Measurements from ENCODE around the gene MEF2B.

Gene MEF2B

DNA sequence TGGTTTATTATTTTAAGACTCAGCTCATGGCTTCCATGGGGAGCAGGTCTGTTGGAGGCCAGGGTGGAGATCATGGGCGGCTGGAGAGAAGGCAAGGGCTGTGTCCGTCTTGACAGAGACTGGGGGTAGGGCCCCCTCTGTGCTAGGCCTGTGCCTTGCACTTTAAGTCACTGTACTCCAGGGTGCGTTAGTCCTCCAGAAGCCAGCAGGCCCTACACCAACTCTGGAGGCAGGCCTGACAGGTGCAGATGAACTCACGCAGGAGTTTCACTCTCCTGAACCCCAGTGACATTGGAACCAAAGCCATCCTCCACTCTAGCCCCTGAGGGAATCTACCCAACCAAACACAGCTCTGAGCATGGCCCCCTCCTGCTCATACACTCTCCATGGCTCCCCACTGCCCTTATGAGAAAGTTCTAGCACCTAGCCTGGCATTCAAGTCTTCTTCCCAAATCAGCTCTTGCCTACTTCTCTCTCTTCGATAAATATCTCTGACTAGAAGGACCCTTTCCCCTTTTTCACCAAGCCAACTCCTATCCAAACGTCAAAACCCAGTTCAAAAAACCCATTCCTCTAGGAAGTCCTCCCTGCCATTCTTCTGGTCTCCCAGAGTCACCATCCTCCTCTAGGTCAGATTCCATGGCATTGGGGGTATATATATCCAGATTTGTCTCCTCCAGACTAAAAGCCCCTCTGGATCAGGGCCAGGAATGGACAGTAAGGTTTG, 15.1 kb downstream of the MEF2B start:
- peak overlapping the region; percentile 78 for H3K9ac ChIP-seq (ENCODE audit: low read length)
- no peaks in the 10 kb centered on the region for H3K27me3 ChIP-seq (ENCODE audit: insufficient read depth, low read length)
- 0 out of 2 replicates have a peak, but pooled peaks cover 4% of the 10 kb centered on the region for H3K79me2 ChIP-seq (ENCODE audit: insufficient read depth, low read length)
- H3K4me2 ChIP-seq (ENCODE audit: low read length), result peak overlapping the region; percentile 70
- peak overlapping the region; percentile 35 for H3K4me3 ChIP-seq (ENCODE audit: low read depth, low read length, poor library complexity, severe bottlenecking)
- no peak overlapping the region for H2AFZ ChIP-seq (ENCODE audit: low read length)
- no peaks in the 10 kb centered on the region for H3K9me3 ChIP-seq (ENCODE audit: low read length)
- peaks cover 12% of the 10 kb centered on the region; the same call in 1 of the 2 replicates for H3K36me3 ChIP-seq (ENCODE audit: insufficient read depth, low read length)
- peaks cover 81% of the 10 kb centered on the region for H3K4me1 ChIP-seq (ENCODE audit: insufficient read depth, low read length, severe bottlenecking)
- H3K27ac ChIP-seq (ENCODE audit: low read depth, low read length, poor library complexity, severe bottlenecking), result peak overlapping the region; percentile 97
- H4K20me1 ChIP-seq (ENCODE audit: insufficient read depth, low read length), result no peaks in the 10 kb centered on the region
- TF ChIP-seq EZH2 (IDR thresholded peaks at IDR 0.05; ENCODE audit: borderline replicate concordance, low read length), result no peak
- TF ChIP-seq, protein P1, sequence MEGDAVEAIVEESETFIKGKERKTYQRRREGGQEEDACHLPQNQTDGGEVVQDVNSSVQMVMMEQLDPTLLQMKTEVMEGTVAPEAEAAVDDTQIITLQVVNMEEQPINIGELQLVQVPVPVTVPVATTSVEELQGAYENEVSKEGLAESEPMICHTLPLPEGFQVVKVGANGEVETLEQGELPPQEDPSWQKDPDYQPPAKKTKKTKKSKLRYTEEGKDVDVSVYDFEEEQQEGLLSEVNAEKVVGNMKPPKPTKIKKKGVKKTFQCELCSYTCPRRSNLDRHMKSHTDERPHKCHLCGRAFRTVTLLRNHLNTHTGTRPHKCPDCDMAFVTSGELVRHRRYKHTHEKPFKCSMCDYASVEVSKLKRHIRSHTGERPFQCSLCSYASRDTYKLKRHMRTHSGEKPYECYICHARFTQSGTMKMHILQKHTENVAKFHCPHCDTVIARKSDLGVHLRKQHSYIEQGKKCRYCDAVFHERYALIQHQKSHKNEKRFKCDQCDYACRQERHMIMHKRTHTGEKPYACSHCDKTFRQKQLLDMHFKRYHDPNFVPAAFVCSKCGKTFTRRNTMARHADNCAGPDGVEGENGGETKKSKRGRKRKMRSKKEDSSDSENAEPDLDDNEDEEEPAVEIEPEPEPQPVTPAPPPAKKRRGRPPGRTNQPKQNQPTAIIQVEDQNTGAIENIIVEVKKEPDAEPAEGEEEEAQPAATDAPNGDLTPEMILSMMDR (IDR thresholded peaks at IDR 0.05; ENCODE audit: low read length), result peak; percentile 41; the same call in 1 of the 2 replicates
- no peaks in the 10 kb centered on the region for H3K9me2 ChIP-seq (ENCODE audit: low read depth, low read length)
- H3F3A ChIP-seq (ENCODE audit: insufficient read depth, low read length), result no peaks in the 10 kb centered on the region; the same call in 1 of the 2 replicates

DNA sequence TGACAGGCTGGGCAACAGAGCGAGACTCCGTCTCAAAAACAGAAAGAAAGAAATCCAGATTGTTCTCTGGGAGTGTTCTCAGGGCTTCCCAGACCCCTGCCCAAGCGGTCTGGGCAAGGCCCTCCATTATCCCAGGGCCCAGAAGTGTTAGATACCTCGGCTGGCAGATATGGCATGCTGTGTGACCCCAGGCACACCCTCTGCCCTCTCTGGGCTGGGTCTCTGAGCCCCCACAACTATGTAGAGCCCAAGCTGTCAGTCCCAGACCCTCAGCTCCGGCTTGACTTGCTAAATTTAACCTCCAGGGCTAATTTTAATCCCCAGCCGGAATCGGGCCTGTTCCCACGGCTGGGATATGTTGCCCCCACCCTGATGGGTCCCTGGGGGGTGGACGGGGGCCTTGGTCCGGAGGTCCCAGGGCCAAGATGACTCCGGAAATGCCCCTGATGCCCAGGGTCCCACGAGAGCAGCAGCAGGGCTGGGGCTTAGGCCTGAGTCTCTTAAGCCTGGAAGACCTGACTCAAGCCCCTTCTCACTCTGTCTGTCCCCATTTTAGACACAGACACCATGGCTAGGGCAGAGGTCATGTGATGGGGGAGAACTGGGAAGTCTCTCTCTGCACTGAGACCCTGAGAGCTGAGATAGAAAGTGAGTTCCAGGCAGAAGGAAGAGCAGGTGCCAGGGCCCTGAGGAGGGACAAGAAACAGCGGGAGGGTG, 17.2 kb downstream of the MEF2B start:
- Histone ChIP-seq H3K4me3 (ENCODE audit: low read depth, low read length, poor library complexity, severe bottlenecking) (no peak overlapping the region), H3K9me3 (ENCODE audit: low read length) (no peaks in the 10 kb centered on the region), H4K20me1 (ENCODE audit: insufficient read depth, low read length) (no peaks in the 10 kb centered on the region), H3K9me2 (ENCODE audit: low read depth, low read length) (no peaks in the 10 kb centered on the region), H3K4me1 (ENCODE audit: insufficient read depth, low read length, severe bottlenecking) (peaks cover 69% of the 10 kb centered on the region), H3K27ac (ENCODE audit: low read depth, low read length, poor library complexity, severe bottlenecking) (peak overlapping the region; percentile 97), H3K36me3 (ENCODE audit: insufficient read depth, low read length) (peaks cover 26% of the 10 kb centered on the region; the same call in 1 of the 2 replicates), H3K79me2 (ENCODE audit: insufficient read depth, low read length) (0 out of 2 replicates have a peak, but pooled peaks cover 4% of the 10 kb centered on the region), H3F3A (ENCODE audit: insufficient read depth, low read length) (no peaks in the 10 kb centered on the region; the same call in 1 of the 2 replicates), H2AFZ (ENCODE audit: low read length) (no peak overlapping the region), H3K4me2 (ENCODE audit: low read length) (peak overlapping the region; percentile 1; the same call in 1 of the 2 replicates), H3K27me3 (ENCODE audit: insufficient read depth, low read length) (no peaks in the 10 kb centered on the region), H3K9ac (ENCODE audit: low read length) (peak overlapping the region; percentile 8; the same call in 1 of the 2 replicates)
- TF ChIP-seq, protein P1 (IDR thresholded peaks at IDR 0.05; ENCODE audit: low read length), result no peak
- TF ChIP-seq EZH2 (IDR thresholded peaks at IDR 0.05; ENCODE audit: borderline replicate concordance, low read length), result no peak

DNA sequence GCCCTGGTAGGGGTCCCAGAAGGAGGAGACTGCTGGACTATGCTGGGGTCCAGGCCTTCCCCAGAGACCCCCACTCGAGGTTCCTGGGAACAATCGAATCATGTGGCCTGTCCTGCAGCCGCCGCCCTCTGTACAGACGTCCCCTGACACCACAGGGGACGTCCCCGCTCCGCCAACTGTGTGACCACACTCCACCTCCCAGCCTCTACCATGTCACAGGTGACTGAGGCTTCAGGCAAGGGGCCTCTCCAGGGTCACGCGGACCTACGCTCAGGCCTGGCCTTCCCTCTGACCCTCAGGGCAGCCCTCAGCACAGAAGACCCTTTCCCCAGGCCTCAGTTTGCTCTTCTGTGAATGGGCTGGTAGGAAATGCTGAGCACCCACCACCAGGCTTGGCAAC, 18.6 kb downstream of the MEF2B start:
- Histone ChIP-seq H3K27me3 (ENCODE audit: insufficient read depth, low read length) (no peaks in the 10 kb centered on the region), H3K9ac (ENCODE audit: low read length) (no peak overlapping the region; the same call in 1 of the 2 replicates), H2AFZ (ENCODE audit: low read length) (no peak overlapping the region), H3K27ac (ENCODE audit: low read depth, low read length, poor library complexity, severe bottlenecking) (peak overlapping the region; percentile 97), H3K4me1 (ENCODE audit: insufficient read depth, low read length, severe bottlenecking) (peaks cover 54% of the 10 kb centered on the region), H3K4me2 (ENCODE audit: low read length) (no peak overlapping the region), H3K79me2 (ENCODE audit: insufficient read depth, low read length) (0 out of 2 replicates have a peak, but pooled peaks cover 4% of the 10 kb centered on the region), H3F3A (ENCODE audit: insufficient read depth, low read length) (no peaks in the 10 kb centered on the region; the same call in 1 of the 2 replicates), H4K20me1 (ENCODE audit: insufficient read depth, low read length) (no peaks in the 10 kb centered on the region), H3K9me2 (ENCODE audit: low read depth, low read length) (no peaks in the 10 kb centered on the region), H3K9me3 (ENCODE audit: low read length) (no peaks in the 10 kb centered on the region), H3K36me3 (ENCODE audit: insufficient read depth, low read length) (peaks cover 40% of the 10 kb centered on the region; the same call in 1 of the 2 replicates), H3K4me3 (ENCODE audit: low read depth, low read length, poor library complexity, severe bottlenecking) (no peak overlapping the region)
- no peak for TF ChIP-seq EZH2 (IDR thresholded peaks at IDR 0.05; ENCODE audit: borderline replicate concordance, low read length)
- TF ChIP-seq, protein P1 (IDR thresholded peaks at IDR 0.05; ENCODE audit: low read length), result no peak

All from OCI-LY1 (cell line).